DND-41 (cell line): ENCODE data around the gene FAM227B.

Experiments
- ATAC-seq: fragments of 200-7000 bp; cut with Tn5 transposase; 3 replicates; pipeline ENCODE4 v1.9.1; 2021; ENCODE audit warnings: low read depth; ENCODE audit not compliant: insufficient read depth
- DNase-seq: peaks from one replicate; pipeline ENCODE4 v3.0.0-alpha.2; 2020
- H2AFZ ChIP-seq: 2 replicates; pipeline ENCODE4 v1.6.0; 2012; ENCODE audit warnings: low read depth, low read length
- H3K27ac ChIP-seq: 2 replicates; pipeline ENCODE4 v1.5.1; 2012; ENCODE audit warnings: low read length, inconsistent platforms
- H3K27me3 ChIP-seq: fragments of 200-600 bp; sonication (generic); 2 replicates; pipeline ENCODE4 v1.6.0; 2012; ENCODE audit warnings: low read length, mild to moderate bottlenecking, inconsistent platforms; ENCODE audit not compliant: insufficient read depth, poor library complexity
- H3K36me3 ChIP-seq: 2 replicates; pipeline ENCODE4 v1.5.1; 2012; ENCODE audit warnings: low read length, inconsistent platforms; ENCODE audit not compliant: insufficient read depth
- H3K4me1 ChIP-seq: 2 replicates; pipeline ENCODE4 v1.5.1; 2012; ENCODE audit warnings: mild to moderate bottlenecking, low read length; ENCODE audit not compliant: insufficient read depth
- H3K4me2 ChIP-seq: 2 replicates; pipeline ENCODE4 v1.6.0; 2012; ENCODE audit warnings: mild to moderate bottlenecking, moderate library complexity, low read length, inconsistent platforms; ENCODE audit not compliant: insufficient read depth
- H3K4me3 ChIP-seq, 2 experiments: fragments of 200-600 bp in 1 of 2; shearing (Covaris generic) in 1 of 2; 2 replicates each; pipeline ENCODE4 v1.5.1; 2012 to 2016; ENCODE audit warnings: inconsistent platforms in 2 of 2, low read length in 2 of 2, mild to moderate bottlenecking in 2 of 2, low read depth in 1 of 2, moderate library complexity in 1 of 2
- H3K79me2 ChIP-seq: 2 replicates; pipeline ENCODE4 v1.6.0; 2012; ENCODE audit warnings: low read length, inconsistent platforms; ENCODE audit not compliant: insufficient read depth
- H3K9ac ChIP-seq: 2 replicates; pipeline ENCODE4 v1.6.0; 2012; ENCODE audit warnings: low read depth, mild to moderate bottlenecking, inconsistent platforms, low read length, moderate library complexity
- H3K9me3 ChIP-seq: 2 replicates; pipeline ENCODE4 v1.5.1; 2012; ENCODE audit warnings: low read length, moderate library complexity, mild to moderate bottlenecking, inconsistent platforms; ENCODE audit not compliant: insufficient read depth, severe bottlenecking
- H4K20me1 ChIP-seq: 2 replicates; pipeline ENCODE4 v1.6.0; 2012; ENCODE audit warnings: low read length; ENCODE audit not compliant: insufficient read depth
- EZH2 ChIP-seq: IDR thresholded peaks from 3 replicates; pipeline ENCODE4 v1.6.1; 2012; ENCODE audit warnings: borderline replicate concordance, low read depth, mild to moderate bottlenecking, moderate library complexity, low read length, inconsistent platforms; ENCODE audit not compliant: severe bottlenecking
- TF ChIP-seq, protein P1 (sequence below): IDR thresholded peaks from 2 replicates; pipeline ENCODE4 v1.5.1; 2012; ENCODE audit warnings: borderline replicate concordance, low read length, moderate library complexity, mild to moderate bottlenecking; ENCODE audit not compliant: poor library complexity, severe bottlenecking; ENCODE audit errors: extremely low read depth

Gene FAM227B

DNA sequence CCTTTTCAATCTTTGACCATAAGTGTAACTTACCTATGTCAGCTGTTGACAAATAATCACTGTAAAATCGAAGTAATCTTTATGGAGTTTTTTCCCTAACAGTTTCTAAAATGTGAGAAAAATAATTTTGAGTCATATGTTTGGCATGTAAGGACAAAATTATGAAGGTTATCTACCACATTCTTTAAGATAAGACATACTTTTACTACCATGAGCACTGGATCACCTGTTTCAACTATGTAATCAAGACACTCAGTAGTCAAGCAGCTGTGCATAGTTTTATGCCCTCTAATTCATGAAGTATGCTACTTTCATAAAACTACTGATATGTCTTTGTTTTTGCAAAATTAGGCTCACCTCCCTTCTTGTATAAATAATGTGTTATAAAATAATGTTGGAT is 185.4 kb downstream of the FAM227B start:
- Histone ChIP-seq H3K79me2 (no peaks in the 10 kb centered on the region), H3K36me3 (no peaks in the 10 kb centered on the region), H3K9ac (no peak overlapping the region), H3K4me1 (no peaks in the 10 kb centered on the region), H3K27ac (no peak overlapping the region), H2AFZ (no peak overlapping the region), H3K9me3 (no peaks in the 10 kb centered on the region), H4K20me1 (no peaks in the 10 kb centered on the region), H3K4me3 (no peak overlapping the region), H3K27me3 (peaks cover 3% of the 10 kb centered on the region), H3K4me2 (no peak overlapping the region)
- no peak for ATAC-seq
- DNase-seq, result no peak
- TF ChIP-seq EZH2, result no peak
- TF ChIP-seq, protein P1, sequence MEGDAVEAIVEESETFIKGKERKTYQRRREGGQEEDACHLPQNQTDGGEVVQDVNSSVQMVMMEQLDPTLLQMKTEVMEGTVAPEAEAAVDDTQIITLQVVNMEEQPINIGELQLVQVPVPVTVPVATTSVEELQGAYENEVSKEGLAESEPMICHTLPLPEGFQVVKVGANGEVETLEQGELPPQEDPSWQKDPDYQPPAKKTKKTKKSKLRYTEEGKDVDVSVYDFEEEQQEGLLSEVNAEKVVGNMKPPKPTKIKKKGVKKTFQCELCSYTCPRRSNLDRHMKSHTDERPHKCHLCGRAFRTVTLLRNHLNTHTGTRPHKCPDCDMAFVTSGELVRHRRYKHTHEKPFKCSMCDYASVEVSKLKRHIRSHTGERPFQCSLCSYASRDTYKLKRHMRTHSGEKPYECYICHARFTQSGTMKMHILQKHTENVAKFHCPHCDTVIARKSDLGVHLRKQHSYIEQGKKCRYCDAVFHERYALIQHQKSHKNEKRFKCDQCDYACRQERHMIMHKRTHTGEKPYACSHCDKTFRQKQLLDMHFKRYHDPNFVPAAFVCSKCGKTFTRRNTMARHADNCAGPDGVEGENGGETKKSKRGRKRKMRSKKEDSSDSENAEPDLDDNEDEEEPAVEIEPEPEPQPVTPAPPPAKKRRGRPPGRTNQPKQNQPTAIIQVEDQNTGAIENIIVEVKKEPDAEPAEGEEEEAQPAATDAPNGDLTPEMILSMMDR, result no peak

DNA sequence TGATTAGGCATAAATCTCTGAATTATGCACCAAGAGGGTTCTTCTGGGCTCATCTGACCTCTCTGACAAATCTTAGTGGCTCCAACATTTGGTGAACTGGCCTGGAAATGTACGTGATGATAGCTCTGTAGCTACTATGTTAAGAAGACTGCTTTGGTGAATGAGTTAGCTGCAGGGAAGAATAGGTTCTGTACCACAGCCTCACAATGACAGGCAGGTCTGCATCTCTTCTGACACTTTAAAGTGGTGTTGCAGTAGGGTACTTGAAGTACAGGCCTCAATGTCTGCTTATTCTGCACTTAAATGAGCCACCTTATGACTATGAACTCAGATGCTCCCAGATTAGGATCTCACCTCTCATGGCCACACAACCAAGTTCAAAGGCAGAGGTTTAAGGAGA is 190.6 kb downstream of the FAM227B start:
- DNase-seq, result no peak
- Histone ChIP-seq H2AFZ (no peak overlapping the region), H3K4me1 (no peaks in the 10 kb centered on the region), H3K36me3 (no peaks in the 10 kb centered on the region), H4K20me1 (no peaks in the 10 kb centered on the region), H3K27me3 (peaks cover 3% of the 10 kb centered on the region), H3K79me2 (no peaks in the 10 kb centered on the region), H3K9ac (no peak overlapping the region), H3K9me3 (no peaks in the 10 kb centered on the region), H3K27ac (no peak overlapping the region), H3K4me3 (no peak overlapping the region), H3K4me2 (no peak overlapping the region)
- no peak for ATAC-seq
- TF ChIP-seq EZH2, result no peak
- TF ChIP-seq, protein P1, result no peak

DNA sequence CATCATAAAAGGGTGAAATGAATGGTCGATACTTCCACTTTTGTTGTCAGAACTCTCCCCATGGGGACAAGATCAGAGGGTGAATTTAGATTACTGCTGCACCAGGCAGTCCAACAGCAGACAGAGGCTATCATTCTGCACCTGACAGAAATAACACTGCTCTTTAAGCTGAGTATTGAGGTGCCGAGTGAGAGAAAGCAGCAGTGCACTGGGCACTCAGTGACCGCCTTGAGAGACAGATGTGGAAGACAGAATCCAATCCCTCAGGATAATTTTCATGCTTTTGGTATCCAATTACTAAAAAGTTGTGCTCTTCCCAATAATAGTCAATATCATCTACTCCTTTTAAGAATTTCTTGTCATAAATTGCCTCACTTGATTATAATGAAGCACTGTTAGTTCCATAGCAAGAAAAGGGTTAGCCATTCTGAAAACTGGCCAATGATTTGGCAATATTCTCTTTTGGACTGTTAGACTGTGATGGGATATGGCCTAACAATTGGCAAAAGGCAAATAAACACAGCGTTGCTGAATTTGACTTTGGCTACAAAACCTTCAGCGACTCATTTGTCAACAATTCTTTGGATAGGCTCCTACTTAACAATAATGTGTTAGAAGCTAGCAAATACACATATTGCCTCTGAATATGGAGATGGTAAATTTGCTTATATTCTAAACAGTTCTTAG is 192.1 kb downstream of the FAM227B start:
- TF ChIP-seq, protein P1, result no peak
- TF ChIP-seq EZH2, result no peak
- no peak for ATAC-seq

More for the DNA sequence above, 192.1 kb downstream of the FAM227B start:
- Histone ChIP-seq H3K4me3 (no peak overlapping the region), H4K20me1 (no peaks in the 10 kb centered on the region), H3K4me1 (no peaks in the 10 kb centered on the region), H3K36me3 (no peaks in the 10 kb centered on the region), H3K9me3 (no peaks in the 10 kb centered on the region), H3K27me3 (peaks cover 3% of the 10 kb centered on the region), H3K9ac (no peak overlapping the region), H3K27ac (no peak overlapping the region), H2AFZ (no peak overlapping the region), H3K79me2 (no peaks in the 10 kb centered on the region), H3K4me2 (no peak overlapping the region)
- DNase-seq, result no peak
